Peyer's patch (tissue), 4 donors: Measurements from ENCODE around the gene LZTS2.

Experiments
- CTCF ChIP-seq, 6 experiments: fragments of 450-650 bp in 4 of 6; fragments of 200-600 bp in 2 of 6; sonication (generic) in 1 of 6; IDR thresholded peaks; one replicate each; pipeline ENCODE4 v1.5.1; 2017 to 2019; ENCODE audit warnings: antibody characterized with exemption in 6 of 6, mild to moderate bottlenecking in 3 of 6, moderate library complexity in 1 of 6
- POLR2A ChIP-seq, 2 donors: fragments of 450-650 bp; IDR thresholded peaks; one replicate each; pipeline ENCODE4 v1.5.1; 2017; ENCODE audit warnings: antibody characterized with exemption in 2 of 2, mild to moderate bottlenecking in 2 of 2, moderate library complexity in 2 of 2

- TF ChIP-seq CTCF (IDR thresholded peaks at IDR 0.05) (no peak), POLR2A (IDR thresholded peaks at IDR 0.05) (no peak)
Observed at GRCh38 chr10:100988166-100988565, 11.4 kb upstream of the LZTS2 start.
